Stimulated activated CD8-positive, alpha-beta memory T cell treated with anti-CD3 and anti-CD28 coated beads, Interleukin-4, amount 100 ng/mL, for 1 hour (primary cell): ENCODE results near the gene C1orf56.

Experiments
- DNase-seq, 2 donors: peaks; one replicate each; pipeline ENCODE4 v3.0.0-alpha.2; 2020; ENCODE audit warnings: low read depth in 2 of 2, low spot score in 1 of 2

Gene C1orf56

DNA sequence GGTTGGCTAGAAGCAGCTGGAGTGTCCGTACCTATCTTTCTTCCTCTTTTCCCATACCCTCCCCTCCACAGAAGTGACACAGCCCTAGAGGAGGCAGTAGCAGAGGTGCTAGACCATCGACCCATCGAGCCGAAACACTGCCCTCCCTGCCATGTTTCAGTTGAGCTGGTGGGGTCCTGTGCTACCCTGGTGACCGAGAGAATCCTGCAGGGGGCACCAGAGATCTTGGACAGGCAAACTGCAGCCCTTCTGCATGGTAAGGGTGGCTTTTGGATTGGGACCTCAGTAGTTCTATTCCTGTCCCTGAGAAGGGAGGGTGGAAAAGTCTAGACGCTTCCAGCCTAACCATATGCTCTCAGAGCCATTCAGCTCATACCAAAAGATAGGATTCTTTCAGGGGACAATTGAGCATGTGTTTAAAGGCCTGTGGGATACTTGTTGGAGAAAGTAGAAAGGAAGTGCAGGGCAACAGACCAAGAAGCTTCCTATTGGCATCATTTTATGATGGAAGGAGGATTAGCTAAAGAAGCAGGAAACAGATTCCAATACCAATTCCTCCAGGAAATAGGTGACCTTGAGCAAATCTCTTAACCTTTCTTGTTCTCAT, 22.9 kb upstream of the C1orf56 start:
- DNase-seq: peak; percentile 76 to 80

DNA sequence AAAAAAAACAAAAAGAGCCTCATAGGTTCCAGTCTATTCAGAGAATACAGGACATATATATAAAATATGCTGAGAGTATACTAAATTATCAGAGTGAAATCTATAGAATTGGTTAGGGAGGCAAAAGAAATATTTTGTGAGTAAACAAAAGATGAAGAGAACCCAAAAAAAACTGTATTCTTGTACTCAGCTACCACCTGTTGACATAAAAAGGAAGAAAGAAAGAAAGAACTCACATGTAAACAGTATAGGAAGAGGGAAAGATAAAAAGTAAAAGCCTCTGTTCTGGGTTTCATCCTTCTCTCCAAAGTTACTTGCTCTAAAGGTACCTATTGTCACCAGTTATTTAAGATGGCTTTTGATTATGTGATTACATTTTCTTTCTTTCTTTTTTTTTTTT, 21.1 kb upstream of the C1orf56 start:
- no peak for DNase-seq

DNA sequence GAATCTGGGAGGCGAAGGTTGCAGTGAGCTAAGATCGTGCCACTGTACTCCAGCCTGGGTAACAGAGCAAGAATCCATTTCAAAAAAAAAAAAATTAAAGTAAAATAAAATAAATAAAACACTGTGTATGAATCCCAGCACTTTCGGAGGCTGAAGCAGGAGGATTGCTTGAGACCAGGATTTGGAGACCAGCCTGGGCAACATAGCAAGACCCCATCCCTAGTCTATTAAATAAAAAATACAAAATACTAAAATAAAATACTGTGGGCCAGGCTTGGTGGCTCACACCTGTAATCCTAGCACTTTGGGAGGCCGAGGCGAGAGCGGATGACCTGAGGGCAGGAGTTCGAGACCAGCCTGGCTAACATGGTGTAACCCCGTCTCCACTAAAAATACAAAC, 15.4 kb upstream of the C1orf56 start:
- no peak for DNase-seq

DNA sequence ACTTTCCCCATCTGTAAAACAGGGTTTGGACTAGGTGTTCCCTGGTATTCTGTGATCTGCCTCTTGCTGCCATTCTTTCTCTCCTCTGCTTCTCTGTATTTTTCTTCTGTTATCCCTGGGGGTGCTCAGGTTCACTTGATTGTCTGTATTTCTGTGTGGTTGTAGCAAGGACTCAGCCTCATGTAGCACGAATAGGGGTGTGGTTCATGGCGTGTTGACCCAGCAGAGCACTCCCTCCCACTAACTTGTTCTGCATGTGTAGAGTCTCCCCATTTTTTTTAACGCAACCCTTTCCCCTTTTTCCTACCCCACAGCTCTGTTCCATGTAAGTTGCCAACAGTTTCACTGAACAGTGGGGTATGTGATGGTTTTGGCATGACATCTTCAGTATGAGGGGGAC, 12.4 kb upstream of the C1orf56 start:
- DNase-seq: no peak

DNA sequence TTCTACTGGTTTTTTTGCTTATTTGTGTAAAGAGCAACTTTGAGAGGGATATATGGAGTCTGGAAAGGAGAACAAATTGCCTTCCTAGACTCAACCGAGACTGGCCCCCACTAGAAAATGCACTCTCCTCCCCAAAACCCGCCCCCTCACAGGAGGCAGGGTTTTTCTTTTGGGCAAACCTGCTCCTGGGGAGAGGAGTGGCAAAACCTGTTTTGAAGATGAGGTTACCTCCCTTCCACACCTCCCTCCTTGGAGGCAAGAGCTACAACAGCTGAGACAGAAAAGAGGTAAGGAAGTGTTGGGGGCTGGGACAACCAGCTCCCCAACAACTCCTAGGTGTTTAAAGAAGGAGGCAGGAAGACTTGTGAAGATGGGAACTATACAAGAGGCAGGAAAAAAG, 11.2 kb upstream of the C1orf56 start, which contains the start of gene BNIPL:
Gene BNIPL, plus strand, starts transcription at position 231 of the 400 bp plus-strand sequence. Its CDS starts 140 bp downstream, at position 371.
- no peak for DNase-seq

DNA sequence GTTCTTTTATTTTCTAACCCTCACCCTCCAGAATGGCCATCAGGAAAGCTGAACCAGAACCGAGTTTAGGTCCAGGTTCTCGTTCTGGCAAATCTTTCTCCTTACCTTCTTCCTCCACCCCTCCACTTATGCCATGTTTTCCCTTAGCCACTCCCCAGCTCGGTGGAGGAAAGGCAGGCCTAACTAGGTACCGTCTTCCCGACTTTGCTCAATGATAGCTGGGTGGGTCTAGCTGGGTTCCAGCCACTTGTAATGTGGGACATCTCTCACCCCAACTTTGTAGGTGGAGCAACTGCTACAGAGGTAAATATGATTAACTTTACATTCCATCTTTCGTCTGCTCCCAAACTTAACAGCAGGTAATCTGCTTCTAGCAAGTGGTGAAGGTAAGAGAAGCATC, 10.5 kb upstream of the C1orf56 start:
- no peak for DNase-seq

DNA sequence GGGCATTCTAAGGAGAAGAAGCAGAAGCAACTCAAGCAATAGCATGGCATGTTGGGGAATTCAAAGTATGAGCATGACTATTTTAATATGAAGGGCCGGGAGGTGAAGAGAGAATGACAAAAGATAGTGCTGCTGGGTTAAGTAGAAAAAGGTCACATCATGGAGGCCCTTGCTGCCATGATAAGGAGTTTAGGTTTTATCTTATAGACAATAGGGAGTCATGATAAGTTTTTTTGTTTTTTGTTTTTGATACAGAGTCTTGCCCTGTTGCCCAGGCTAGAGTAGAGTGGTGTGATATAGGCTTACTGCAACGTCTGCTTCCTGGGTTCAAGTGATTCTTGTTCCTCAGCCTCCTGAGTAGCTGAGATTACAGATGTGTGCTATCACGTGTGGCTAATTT, 8.0 kb upstream of the C1orf56 start:
- DNase-seq: no peak

DNA sequence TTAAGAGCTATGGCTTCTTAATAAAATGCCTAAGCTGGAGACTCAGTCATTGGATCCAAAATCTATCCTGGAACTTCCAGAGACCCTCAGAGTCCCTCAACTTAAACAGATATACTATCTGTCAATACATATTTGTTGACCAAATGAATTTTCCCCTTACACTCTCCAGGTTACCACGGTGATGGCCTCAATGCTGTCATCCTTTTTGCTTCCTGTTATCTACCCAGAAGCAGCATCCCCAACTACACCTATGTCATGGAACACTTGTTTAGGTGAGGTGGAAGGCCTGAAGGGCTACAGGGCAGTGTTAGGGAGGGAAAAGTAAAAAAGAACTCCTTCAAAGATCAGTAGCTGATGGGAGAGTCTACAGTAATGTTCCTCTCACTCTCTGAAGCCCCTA, 4.4 kb upstream of the C1orf56 start:
- DNase-seq: no peak

DNA sequence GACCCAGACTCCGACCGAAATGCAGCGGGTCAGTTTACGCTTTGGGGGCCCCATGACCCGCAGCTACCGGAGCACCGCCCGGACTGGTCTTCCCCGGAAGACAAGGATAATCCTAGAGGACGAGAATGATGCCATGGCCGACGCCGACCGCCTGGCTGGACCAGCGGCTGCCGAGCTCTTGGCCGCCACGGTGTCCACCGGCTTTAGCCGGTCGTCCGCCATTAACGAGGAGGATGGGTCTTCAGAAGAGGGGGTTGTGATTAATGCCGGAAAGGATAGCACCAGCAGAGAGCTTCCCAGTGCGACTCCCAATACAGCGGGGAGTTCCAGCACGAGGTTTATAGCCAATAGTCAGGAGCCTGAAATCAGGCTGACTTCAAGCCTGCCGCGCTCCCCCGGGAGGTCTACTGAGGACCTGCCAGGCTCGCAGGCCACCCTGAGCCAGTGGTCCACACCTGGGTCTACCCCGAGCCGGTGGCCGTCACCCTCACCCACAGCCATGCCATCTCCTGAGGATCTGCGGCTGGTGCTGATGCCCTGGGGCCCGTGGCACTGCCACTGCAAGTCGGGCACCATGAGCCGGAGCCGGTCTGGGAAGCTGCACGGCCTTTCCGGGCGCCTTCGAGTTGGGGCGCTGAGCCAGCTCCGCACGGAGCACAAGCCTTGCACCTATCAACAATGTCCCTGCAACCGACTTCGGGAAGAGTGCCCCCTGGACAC, 534 bp downstream of the C1orf56 start:
- DNase-seq: no peak

DNA sequence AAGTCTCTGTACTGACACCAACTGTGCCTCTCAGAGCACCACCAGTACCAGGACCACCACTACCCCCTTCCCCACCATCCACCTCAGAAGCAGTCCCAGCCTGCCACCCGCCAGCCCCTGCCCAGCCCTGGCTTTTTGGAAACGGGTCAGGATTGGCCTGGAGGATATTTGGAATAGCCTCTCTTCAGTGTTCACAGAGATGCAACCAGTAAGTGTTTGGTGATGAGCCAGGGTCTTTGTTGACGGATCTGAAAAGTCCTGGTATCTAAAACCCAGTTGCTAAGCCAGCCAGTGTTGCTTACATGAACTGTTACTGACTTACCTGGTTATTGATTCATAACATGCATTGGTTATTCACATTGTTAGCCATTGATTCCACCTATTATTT, 1.1 kb downstream of the C1orf56 start:
- no peak for DNase-seq

DNA sequence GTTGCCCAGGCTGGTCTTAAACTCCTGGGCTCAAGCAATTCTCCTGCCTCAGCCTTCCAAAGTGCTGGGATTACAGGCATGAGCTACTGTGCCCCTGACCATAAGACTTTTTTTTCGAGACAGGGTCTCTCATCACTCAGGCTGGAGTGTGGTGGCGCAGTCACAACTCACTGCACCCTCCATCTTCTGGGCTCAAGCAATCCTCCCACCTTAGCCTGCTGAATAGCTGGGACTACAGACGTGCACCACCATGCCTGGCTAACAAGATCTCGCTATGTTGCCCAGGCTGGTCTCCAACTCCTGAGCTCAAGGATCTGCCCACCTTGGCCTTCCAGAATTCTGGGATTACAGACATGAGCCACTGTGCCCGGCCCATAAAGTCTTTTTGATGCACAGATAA, 1.9 kb downstream of the C1orf56 start:
- no peak for DNase-seq

DNA sequence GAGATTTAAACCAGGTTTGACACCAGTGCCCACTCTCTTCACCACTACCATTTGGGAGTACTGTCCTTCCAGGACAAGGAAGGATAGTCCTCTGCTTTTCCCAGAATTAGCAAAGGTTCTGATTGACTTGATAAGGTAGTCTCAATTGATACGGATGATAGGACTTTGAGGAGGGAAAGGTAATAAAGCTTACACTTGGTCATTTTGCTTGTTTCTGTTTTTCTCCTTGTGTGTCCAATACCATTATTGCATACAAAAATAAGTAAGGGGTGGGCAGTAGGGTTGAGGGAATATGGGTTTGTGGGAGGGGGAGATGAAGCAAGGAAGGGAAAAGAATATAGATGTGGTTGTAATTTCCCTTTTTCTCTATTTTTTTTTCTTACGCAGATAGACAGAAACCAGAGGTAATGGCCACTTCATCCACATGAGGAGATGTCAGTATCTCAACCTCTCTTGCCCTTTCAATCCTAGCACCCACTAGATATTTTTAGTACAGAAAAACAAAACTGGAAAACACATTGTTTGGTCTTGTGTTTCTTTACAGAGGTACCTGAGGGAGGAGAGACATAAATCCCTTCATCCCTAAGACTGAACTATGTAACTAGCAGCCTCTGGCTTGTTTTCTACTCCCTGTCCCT, 2.6 kb downstream of the C1orf56 start:
- DNase-seq: no peak

DNA sequence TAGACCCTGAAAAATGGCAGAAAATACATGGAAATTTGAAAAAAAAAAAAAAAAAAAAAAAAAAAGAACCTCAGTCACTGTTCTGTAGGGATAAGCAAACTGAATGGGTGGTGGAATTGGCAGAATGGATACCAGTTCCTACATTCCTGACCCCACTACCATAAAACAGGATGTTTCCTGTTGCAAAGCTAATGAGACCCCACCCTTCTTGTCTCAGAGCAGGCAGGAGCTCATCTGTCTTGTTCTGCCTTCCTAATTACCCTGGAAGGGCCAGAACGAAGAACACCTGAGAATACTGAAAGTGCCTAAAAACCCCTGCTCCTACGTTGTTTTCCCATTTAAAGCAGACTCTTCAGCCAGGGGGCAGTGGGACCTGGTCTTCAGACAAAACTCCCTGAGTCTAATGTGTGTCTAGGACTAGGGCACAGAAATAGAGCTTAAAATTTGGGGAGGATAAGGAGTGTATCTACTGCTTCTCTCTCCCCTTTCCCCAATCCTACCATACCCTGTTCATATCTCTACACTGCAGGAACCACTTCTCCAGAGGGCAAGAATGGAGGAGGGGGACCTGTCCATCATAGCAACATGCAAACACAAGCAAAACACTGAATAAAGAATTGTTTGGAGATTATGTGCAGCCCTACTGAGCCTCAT, 3.9 kb downstream of the C1orf56 start:
- DNase-seq: no peak

DNA sequence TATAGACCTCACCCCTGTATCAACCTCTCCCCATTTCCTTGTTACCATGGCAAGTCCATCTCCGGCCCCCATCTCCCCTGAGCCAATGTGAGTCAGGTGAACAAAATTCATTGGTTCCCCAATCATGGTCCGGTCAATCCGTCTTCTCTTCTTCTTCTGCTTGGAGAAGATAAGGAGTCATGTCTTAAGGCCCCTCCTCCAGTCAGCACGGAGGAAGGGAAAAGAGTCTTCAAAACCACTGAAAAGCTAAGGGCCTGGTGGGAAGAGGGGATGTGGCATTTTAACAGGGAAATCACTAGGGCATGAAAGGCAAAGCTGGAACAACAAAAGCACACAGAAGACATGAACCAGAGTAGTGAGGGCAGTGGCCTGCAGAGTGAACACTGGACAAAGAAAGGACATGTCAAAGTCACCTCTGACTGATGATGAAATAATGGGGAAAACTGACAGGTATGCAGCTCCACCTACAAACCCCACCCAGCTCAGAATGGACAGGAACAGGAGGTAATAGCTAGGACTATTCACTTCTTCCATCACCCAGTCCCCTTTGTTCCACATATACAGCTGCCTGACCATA, 7.5 kb downstream of the C1orf56 start:
- DNase-seq: no peak

DNA sequence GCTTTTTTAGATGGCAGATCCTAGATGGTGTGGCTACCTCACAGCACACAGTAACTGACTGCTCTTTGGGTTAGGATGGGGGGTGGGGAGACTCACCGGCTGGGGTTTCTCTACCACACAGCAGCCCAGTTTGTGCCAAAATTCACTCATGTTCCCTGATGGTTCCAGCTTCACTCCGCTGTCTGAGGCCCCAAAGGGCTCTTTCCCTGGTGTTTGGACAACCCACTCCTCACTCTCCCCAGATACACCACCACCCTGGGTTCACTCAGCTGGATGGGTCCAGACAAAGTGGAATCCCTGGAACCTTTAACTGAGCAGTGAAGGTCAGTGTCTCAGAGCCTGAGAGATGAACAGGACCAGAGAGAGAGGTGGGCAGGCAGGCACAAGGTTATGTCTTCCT, 8.0 kb downstream of the C1orf56 start:
- DNase-seq: no peak

DNA sequence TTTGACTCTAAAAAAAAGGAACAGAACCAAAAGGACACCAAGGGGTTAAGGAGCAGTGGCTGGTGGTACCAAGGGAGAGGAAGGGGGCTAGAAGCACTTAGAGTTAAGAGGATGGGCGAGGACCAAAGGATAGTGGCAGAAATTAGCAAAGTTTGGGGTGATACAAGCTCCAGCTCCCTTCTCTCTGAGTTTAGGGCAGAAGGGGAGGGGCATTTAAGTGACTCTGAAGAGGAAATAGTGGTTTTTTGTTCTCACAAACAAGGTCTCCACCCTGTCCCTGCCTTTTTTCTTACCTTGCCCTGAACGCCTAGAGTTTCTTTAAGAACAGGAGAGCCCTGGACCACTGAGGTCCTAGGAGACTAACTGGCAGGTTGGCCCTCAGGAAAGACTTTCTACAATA, 8.6 kb downstream of the C1orf56 start:
- no peak for DNase-seq

DNA sequence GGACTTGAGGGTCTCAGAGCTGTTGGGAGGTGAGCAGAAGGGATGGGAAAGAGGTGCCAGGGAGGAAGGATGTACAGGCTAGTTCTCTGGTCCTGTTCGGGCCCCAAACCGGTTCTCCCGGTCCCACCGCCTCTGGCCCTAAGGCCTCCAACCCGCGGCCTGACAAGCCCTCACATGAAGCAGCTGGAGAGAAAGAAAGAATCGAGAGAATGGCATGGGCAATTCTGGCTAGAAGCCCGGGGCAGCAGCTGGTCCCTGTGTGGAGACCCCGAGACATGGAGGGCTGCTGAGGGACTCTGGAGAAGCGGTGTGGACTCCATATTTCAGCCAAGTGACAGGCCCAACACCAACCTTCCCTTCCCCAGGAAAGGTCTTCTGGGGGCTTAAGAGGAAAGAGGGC, 11.1 kb downstream of the C1orf56 start:
- DNase-seq: no peak

DNA sequence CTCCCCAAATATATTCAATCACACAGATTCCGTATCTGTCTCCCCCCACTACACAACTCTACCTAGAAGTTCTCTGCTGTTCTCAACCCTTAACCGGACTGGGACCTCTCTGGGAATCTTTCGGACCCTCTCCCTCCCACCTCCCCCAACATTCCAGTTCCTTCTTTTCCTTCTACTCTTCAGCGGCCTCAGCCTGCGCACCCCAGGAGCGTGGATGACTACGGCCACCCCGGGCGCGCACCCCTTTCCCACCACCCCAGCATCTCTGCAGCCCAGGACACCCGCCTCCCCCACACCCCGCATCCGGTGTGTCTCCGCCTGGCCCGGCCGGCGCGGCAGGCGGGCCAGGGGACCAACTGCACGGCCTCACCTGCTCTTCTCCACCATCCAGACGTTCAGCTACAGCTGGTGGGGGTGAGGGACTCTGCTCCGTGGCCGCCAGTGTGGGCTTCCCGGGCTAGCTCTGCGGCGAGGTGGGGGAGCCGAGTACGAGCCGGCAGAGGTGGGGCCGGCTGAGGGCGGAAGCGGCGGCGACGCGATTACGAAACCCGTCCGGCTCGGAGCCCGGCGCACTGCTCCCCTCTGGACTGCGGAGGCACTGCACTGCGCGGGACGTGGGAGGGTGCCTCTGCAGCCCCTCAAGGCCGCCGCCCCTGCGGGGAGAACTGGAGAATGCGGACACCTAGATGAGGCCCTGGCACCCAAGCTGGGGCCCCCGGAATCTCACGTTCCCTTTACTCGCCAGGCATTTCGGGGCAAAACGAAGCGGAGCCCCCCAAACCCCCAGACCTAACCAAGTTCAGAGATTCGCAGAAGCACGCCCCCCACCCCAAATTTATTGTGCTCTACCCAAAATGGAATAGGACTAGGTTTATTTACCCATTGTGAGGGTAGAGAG, 11.8 kb downstream of the C1orf56 start, which contains the start of gene CDC42SE1:
Gene CDC42SE1, minus strand, starts transcription at position 514 of the 898 bp plus-strand sequence. CDS start 3,892 bp downstream, outside the sequence.
- peak; percentile 58 to 67 for DNase-seq

DNA sequence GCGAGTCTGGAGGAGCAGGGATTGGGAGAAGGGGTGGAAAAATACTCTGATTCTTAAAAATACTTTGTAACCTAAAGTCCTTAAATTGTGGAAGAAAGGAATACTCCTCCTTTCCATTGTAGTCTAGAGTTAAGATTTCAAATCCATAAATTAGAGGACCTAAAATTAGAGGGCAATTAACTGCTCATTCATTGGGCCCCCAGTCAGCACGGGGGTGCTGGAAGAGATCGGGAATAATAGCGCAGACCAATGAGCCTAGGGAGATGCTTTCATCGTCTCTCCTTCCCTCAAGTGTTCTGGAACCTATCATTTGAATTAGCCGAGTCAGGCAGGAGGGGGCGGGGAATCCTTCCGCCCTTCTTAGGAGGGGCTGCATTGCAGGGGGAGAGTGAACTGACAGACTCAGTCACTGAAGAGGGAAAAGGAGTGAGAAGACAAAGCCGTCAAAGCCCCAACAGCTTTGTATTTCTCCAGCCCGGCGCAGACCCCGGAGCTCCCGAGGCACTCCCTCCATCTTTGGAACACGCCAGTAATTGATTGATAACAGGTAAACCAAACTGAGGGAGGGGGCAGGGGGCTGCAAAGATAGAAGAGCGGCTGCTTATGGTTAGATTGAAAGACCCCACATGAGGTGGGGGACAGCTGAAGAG, 12.6 kb downstream of the C1orf56 start, which contains the start of gene MLLT11:
Gene MLLT11, plus strand, starts transcription at position 391 of the 650 bp plus-strand sequence. CDS start 6,828 bp downstream, outside the sequence.
- DNase-seq: no peak
